ENCODE measurements around the gene CCDC137. TPM values are rescaled to one million over a fixed set of nuclear protein-coding genes. Genes with fewer than 3 reads are reported as not detected.

CCDC137 gene
- total RNA-seq, 1 experiment from 2014 or later: 8.1 TPM

GRCh38 chr17:81711814-81712467 lies 45.4 kb downstream of the CCDC137 start, which contains the start of gene SLC25A10:
Gene SLC25A10 (plus strand): TSS chr17:81712284. CDS start chr17:81712427, 143 bp downstream.
- no peaks in the 10 kb centered on the region for H3K27me3 ChIP-seq (ENCODE audit: low read length)
- peak within 1 kb of the TSS; percentile 64 for H3K27ac ChIP-seq (ENCODE audit: low read length)
- H3K9ac ChIP-seq (ENCODE audit: low read length): peak within 1 kb of the TSS; percentile 85
- H3K4me2 ChIP-seq (ENCODE audit: low read depth, low read length, poor library complexity, severe bottlenecking): peak within 1 kb of the TSS; percentile 94
- no peak within 1 kb of the TSS for H2AFZ ChIP-seq (ENCODE audit: low read length)
- H4K20me1 ChIP-seq (ENCODE audit: insufficient read depth, low read depth, low read length): peaks cover 23% of the 10 kb centered on the region; the same call in 1 of the 2 replicates
- peaks cover 29% of the 10 kb centered on the region for H3K4me1 ChIP-seq (ENCODE audit: low read length)
- H3K79me2 ChIP-seq (ENCODE audit: low read length): peaks cover 22% of the 10 kb centered on the region
- no peaks in the 10 kb centered on the region for H3K9me2 ChIP-seq (replicated peaks; ENCODE audit: insufficient read depth, low read length)
- H3K9me3 ChIP-seq (ENCODE audit: low read length): no peaks in the 10 kb centered on the region
- peak; percentile 94 for DNase-seq
- peak within 1 kb of the TSS; percentile 90 for H3K4me3 ChIP-seq (ENCODE audit: low read length)
- H3K36me3 ChIP-seq (ENCODE audit: insufficient read depth, low read length): peaks cover 7% of the 10 kb centered on the region; the same call in 1 of the 2 replicates

GRCh38 chr17:81712468-81713003 lies 46.0 kb downstream of the CCDC137 start:
- peak overlapping the region; percentile 11; the same call in 1 of the 2 replicates for H3K27ac ChIP-seq (ENCODE audit: low read length)
- no peak overlapping the region for H2AFZ ChIP-seq (ENCODE audit: low read length)

GRCh38 chr17:81713004-81713555 lies 46.5 kb downstream of the CCDC137 start:
- Histone ChIP-seq H3K27ac (ENCODE audit: low read length) (peak overlapping the region; percentile 11; the same call in 1 of the 2 replicates), H3K9ac (ENCODE audit: low read length) (peak overlapping the region; percentile 85), H3K4me2 (ENCODE audit: low read depth, low read length, poor library complexity, severe bottlenecking) (peak overlapping the region; percentile 94), H3K4me3 (ENCODE audit: low read length) (peak overlapping the region; percentile 90), H3K79me2 (ENCODE audit: low read length) (peaks cover 22% of the 10 kb centered on the region), H3K27me3 (ENCODE audit: low read length) (no peaks in the 10 kb centered on the region), H2AFZ (ENCODE audit: low read length) (no peak overlapping the region), H3K36me3 (ENCODE audit: insufficient read depth, low read length) (0 out of 2 replicates have a peak, but pooled peaks cover 3% of the 10 kb centered on the region), H3K9me2 (replicated peaks; ENCODE audit: insufficient read depth, low read length) (no peaks in the 10 kb centered on the region), H4K20me1 (ENCODE audit: insufficient read depth, low read depth, low read length) (0 out of 2 replicates have a peak, but pooled peaks cover 18% of the 10 kb centered on the region), H3K9me3 (ENCODE audit: low read length) (no peaks in the 10 kb centered on the region), H3K4me1 (ENCODE audit: low read length) (peaks cover 29% of the 10 kb centered on the region)
- DNase-seq: peak; percentile 62

More at GRCh38 chr17:81712468-81713003, 46.0 kb downstream of the CCDC137 start:
- Histone ChIP-seq H3K9me3 (ENCODE audit: low read length) (no peaks in the 10 kb centered on the region), H3K36me3 (ENCODE audit: insufficient read depth, low read length) (0 out of 2 replicates have a peak, but pooled peaks cover 6% of the 10 kb centered on the region), H4K20me1 (ENCODE audit: insufficient read depth, low read depth, low read length) (0 out of 2 replicates have a peak, but pooled peaks cover 18% of the 10 kb centered on the region), H3K4me2 (ENCODE audit: low read depth, low read length, poor library complexity, severe bottlenecking) (peak overlapping the region; percentile 94), H3K9me2 (replicated peaks; ENCODE audit: insufficient read depth, low read length) (no peaks in the 10 kb centered on the region), H3K27me3 (ENCODE audit: low read length) (no peaks in the 10 kb centered on the region), H3K79me2 (ENCODE audit: low read length) (peaks cover 22% of the 10 kb centered on the region), H3K4me1 (ENCODE audit: low read length) (peaks cover 29% of the 10 kb centered on the region), H3K4me3 (ENCODE audit: low read length) (peak overlapping the region; percentile 90), H3K9ac (ENCODE audit: low read length) (peak overlapping the region; percentile 85)
- peak; percentile 70 for DNase-seq

GRCh38 chr17:81713556-81714411 lies 47.2 kb downstream of the CCDC137 start:
- Histone ChIP-seq H3K4me1 (ENCODE audit: low read length) (peaks cover 29% of the 10 kb centered on the region), H3K27ac (ENCODE audit: low read length) (no peak overlapping the region), H3K4me2 (ENCODE audit: low read depth, low read length, poor library complexity, severe bottlenecking) (peak overlapping the region; percentile 94)

GRCh38 chr17:81714412-81715106 lies 48.0 kb downstream of the CCDC137 start:
- peaks cover 29% of the 10 kb centered on the region for H3K4me1 ChIP-seq (ENCODE audit: low read length)
- H4K20me1 ChIP-seq (ENCODE audit: insufficient read depth, low read depth, low read length): 0 out of 2 replicates have a peak, but pooled peaks cover 18% of the 10 kb centered on the region
- no peak overlapping the region for H2AFZ ChIP-seq (ENCODE audit: low read length)
- H3K9me2 ChIP-seq (replicated peaks; ENCODE audit: insufficient read depth, low read length): no peaks in the 10 kb centered on the region
- no peaks in the 10 kb centered on the region for H3K27me3 ChIP-seq (ENCODE audit: low read length)
- H3K36me3 ChIP-seq (ENCODE audit: insufficient read depth, low read length): no peaks in the 10 kb centered on the region
- DNase-seq: no peak
- H3K9me3 ChIP-seq (ENCODE audit: low read length): no peaks in the 10 kb centered on the region
- H3K79me2 ChIP-seq (ENCODE audit: low read length): peaks cover 22% of the 10 kb centered on the region
- no peak overlapping the region for H3K4me2 ChIP-seq (ENCODE audit: low read depth, low read length, poor library complexity, severe bottlenecking)
- no peak overlapping the region for H3K9ac ChIP-seq (ENCODE audit: low read length)
- H3K27ac ChIP-seq (ENCODE audit: low read length): no peak overlapping the region
- no peak overlapping the region; the same call in 1 of the 2 replicates for H3K4me3 ChIP-seq (ENCODE audit: low read length)

More at GRCh38 chr17:81713556-81714411, 47.2 kb downstream of the CCDC137 start:
- H3K9me2 ChIP-seq (replicated peaks; ENCODE audit: insufficient read depth, low read length): no peaks in the 10 kb centered on the region
- DNase-seq: no peak
- H3K9me3 ChIP-seq (ENCODE audit: low read length): no peaks in the 10 kb centered on the region
- peak overlapping the region; percentile 90 for H3K4me3 ChIP-seq (ENCODE audit: low read length)
- H4K20me1 ChIP-seq (ENCODE audit: insufficient read depth, low read depth, low read length): 0 out of 2 replicates have a peak, but pooled peaks cover 18% of the 10 kb centered on the region
- peaks cover 22% of the 10 kb centered on the region for H3K79me2 ChIP-seq (ENCODE audit: low read length)
- no peak overlapping the region for H2AFZ ChIP-seq (ENCODE audit: low read length)
- H3K36me3 ChIP-seq (ENCODE audit: insufficient read depth, low read length): no peaks in the 10 kb centered on the region
- H3K9ac ChIP-seq (ENCODE audit: low read length): peak overlapping the region; percentile 85
- H3K27me3 ChIP-seq (ENCODE audit: low read length): no peaks in the 10 kb centered on the region

- peaks cover 29% of the 10 kb centered on the region for H3K4me1 ChIP-seq (ENCODE audit: low read length)
- H2AFZ ChIP-seq (ENCODE audit: low read length): no peak overlapping the region
- no peak overlapping the region for H3K9ac ChIP-seq (ENCODE audit: low read length)
- H3K4me3 ChIP-seq (ENCODE audit: low read length): no peak overlapping the region
- 0 out of 2 replicates have a peak, but pooled peaks cover 18% of the 10 kb centered on the region for H4K20me1 ChIP-seq (ENCODE audit: insufficient read depth, low read depth, low read length)
- H3K9me2 ChIP-seq (replicated peaks; ENCODE audit: insufficient read depth, low read length): no peaks in the 10 kb centered on the region
- H3K36me3 ChIP-seq (ENCODE audit: insufficient read depth, low read length): no peaks in the 10 kb centered on the region
- no peaks in the 10 kb centered on the region for H3K9me3 ChIP-seq (ENCODE audit: low read length)
- no peak for DNase-seq
- H3K4me2 ChIP-seq (ENCODE audit: low read depth, low read length, poor library complexity, severe bottlenecking): no peak overlapping the region
- no peak overlapping the region for H3K27ac ChIP-seq (ENCODE audit: low read length)
- H3K27me3 ChIP-seq (ENCODE audit: low read length): no peaks in the 10 kb centered on the region
- H3K79me2 ChIP-seq (ENCODE audit: low read length): peaks cover 22% of the 10 kb centered on the region
These were observed 48.8 kb downstream of the CCDC137 start for GRCh38 chr17:81715107-81715871.
